H9 (cell line): ENCODE data around the gene GNB4. TPM values are rescaled to one million over a fixed set of nuclear protein-coding genes. Genes with fewer than 3 reads are reported as not detected.

ENCODE experiments used
- DNase-seq: peaks from one replicate; pipeline ENCODE4 v3.0.0-alpha.2; 2017
- H2AFZ ChIP-seq: one replicate; pipeline ENCODE4 v1.6.1; 2013; ENCODE audit warnings: mild to moderate bottlenecking, low read length, control low read depth, moderate library complexity
- H2AK5ac ChIP-seq: 2 replicates; pipeline ENCODE4 v1.6.1; 2013; ENCODE audit warnings: low read length, control low read depth, mixed read lengths; ENCODE audit not compliant: insufficient read length
- H2BK120ac ChIP-seq: one replicate; pipeline ENCODE4 v1.6.1; 2013; ENCODE audit warnings: low read depth, mild to moderate bottlenecking, low read length, control low read depth, inconsistent platforms; ENCODE audit not compliant: poor library complexity, severe bottlenecking
- H2BK12ac ChIP-seq: 2 replicates; pipeline ENCODE4 v1.6.1; 2013; ENCODE audit warnings: low read length, control low read depth, mixed read lengths, low read depth; ENCODE audit not compliant: insufficient read length
- H2BK15ac ChIP-seq: 2 replicates; pipeline ENCODE4 v1.6.1; 2013; ENCODE audit warnings: low read depth, low read length, control low read depth
- H2BK20ac ChIP-seq: one replicate; pipeline ENCODE4 v1.6.1; 2013; ENCODE audit warnings: low read depth, mild to moderate bottlenecking, low read length, control low read depth, inconsistent platforms; ENCODE audit not compliant: poor library complexity, severe bottlenecking
- H2BK5ac ChIP-seq: 2 replicates; pipeline ENCODE4 v1.6.1; 2013; ENCODE audit warnings: low read length, control low read depth, mixed read lengths; ENCODE audit not compliant: insufficient read length
- H3K14ac ChIP-seq: 2 replicates; pipeline ENCODE4 v1.6.1; 2013; ENCODE audit warnings: low read length, control low read depth; ENCODE audit not compliant: insufficient read depth
- H3K18ac ChIP-seq: 2 replicates; pipeline ENCODE4 v1.6.1; 2013; ENCODE audit warnings: low read depth, mild to moderate bottlenecking, mixed read lengths, low read length, control low read depth; ENCODE audit not compliant: insufficient read length
- H3K23ac ChIP-seq: 2 replicates; pipeline ENCODE4 v1.6.1; 2013; ENCODE audit warnings: low read length, control low read depth, mixed read lengths, low read depth; ENCODE audit not compliant: insufficient read length
- H3K23me2 ChIP-seq: 2 replicates; pipeline ENCODE4 v1.6.1; 2013; ENCODE audit warnings: low read depth, mild to moderate bottlenecking, mixed read lengths, low read length, control low read depth; ENCODE audit not compliant: insufficient read length, poor library complexity, severe bottlenecking
- H3K27ac ChIP-seq: 2 replicates; pipeline ENCODE4 v1.5.1; 2013; ENCODE audit warnings: low read length, control low read depth, mixed read lengths, low read depth; ENCODE audit not compliant: insufficient read length
- H3K27me3 ChIP-seq: 2 replicates; pipeline ENCODE4 v1.6.1; 2013; ENCODE audit warnings: low read length, control low read depth, inconsistent platforms; ENCODE audit not compliant: insufficient read depth
- H3K4ac ChIP-seq: 2 replicates; pipeline ENCODE4 v1.6.1; 2013; ENCODE audit warnings: low read depth, mild to moderate bottlenecking, control low read depth, inconsistent platforms, low read length, moderate library complexity
- H3K4me1 ChIP-seq: 2 replicates; pipeline ENCODE4 v1.6.1; 2013; ENCODE audit warnings: low read length, control low read depth, inconsistent platforms; ENCODE audit not compliant: insufficient read depth
- H3K4me2 ChIP-seq: 2 replicates; pipeline ENCODE4 v1.6.1; 2013; ENCODE audit warnings: low read length, control low read depth, mixed read lengths; ENCODE audit not compliant: insufficient read length, insufficient read depth
- H3K56ac ChIP-seq: 2 replicates; pipeline ENCODE4 v1.6.1; 2013; ENCODE audit warnings: low read depth, mild to moderate bottlenecking, mixed read lengths, low read length, control low read depth; ENCODE audit not compliant: insufficient read length
- H3K79me1 ChIP-seq: 2 replicates; pipeline ENCODE4 v1.6.1; 2013; ENCODE audit warnings: low read depth, mild to moderate bottlenecking, moderate library complexity, low read length, control low read depth, inconsistent platforms; ENCODE audit not compliant: insufficient read depth, poor library complexity, severe bottlenecking
- H3K79me2 ChIP-seq: 2 replicates; pipeline ENCODE4 v1.6.1; 2013; ENCODE audit warnings: low read length, control low read depth, inconsistent platforms; ENCODE audit not compliant: insufficient read depth
- H3K9ac ChIP-seq: 2 replicates; pipeline ENCODE4 v1.6.1; 2013; ENCODE audit warnings: low read length, control low read depth, mixed read lengths; ENCODE audit not compliant: insufficient read length; ENCODE audit errors: extremely low read depth
- H3K9me3 ChIP-seq: one replicate; pipeline ENCODE4 v1.6.1; 2013; ENCODE audit warnings: low read depth, low read length, inconsistent platforms; ENCODE audit not compliant: control insufficient read depth
- H3T11ph ChIP-seq: one replicate; pipeline ENCODE4 v1.6.1; 2013; ENCODE audit warnings: mild to moderate bottlenecking, low read length, control low read depth, inconsistent platforms
- H4K20me1 ChIP-seq: one replicate; pipeline ENCODE4 v1.6.1; 2013; ENCODE audit not compliant: control insufficient read depth, insufficient read length, insufficient read depth
- H4K5ac ChIP-seq: 2 replicates; pipeline ENCODE4 v1.6.1; 2013; ENCODE audit warnings: low read depth, mild to moderate bottlenecking, mixed read lengths, low read length, control low read depth; ENCODE audit not compliant: insufficient read length
- H4K8ac ChIP-seq: replicated peaks from 2 replicates; pipeline ENCODE4 v1.6.1; 2013; ENCODE audit warnings: low read length, control low read depth, mixed read lengths, low read depth; ENCODE audit not compliant: insufficient read length
- H4K91ac ChIP-seq: 2 replicates; pipeline ENCODE4 v1.6.1; 2013; ENCODE audit warnings: low read depth, mild to moderate bottlenecking, moderate library complexity, mixed read lengths, low read length, control low read depth; ENCODE audit not compliant: insufficient read length
- H3K27ac Mint-ChIP-seq, 3 experiments: 2 replicates in 2 of 3; 3 replicates in 1 of 3; pipeline ENCODE4 v1.8.0; 2020 to 2021; ENCODE audit warnings: mixed read lengths in 3 of 3, mild to moderate bottlenecking in 1 of 3, moderate library complexity in 1 of 3
- H3K27me3 Mint-ChIP-seq: 2 replicates; pipeline ENCODE4 v1.8.0; 2021; ENCODE audit warnings: low read depth, mild to moderate bottlenecking, moderate library complexity, mixed read lengths
- H3K36me3 Mint-ChIP-seq, 3 experiments: 2 replicates in 2 of 3; 3 replicates in 1 of 3; pipeline ENCODE4 v1.8.0; 2020 to 2021; ENCODE audit warnings: low read depth in 3 of 3, mixed read lengths in 3 of 3; ENCODE audit not compliant: insufficient read depth in 1 of 3
- H3K4me1 Mint-ChIP-seq, 2 experiments: 2 replicates each; pipeline ENCODE4 v1.8.0; 2020; ENCODE audit warnings: mixed read lengths in 2 of 2
- H3K4me3 Mint-ChIP-seq, 2 experiments: 2 replicates in 1 of 2; 3 replicates in 1 of 2; pipeline ENCODE4 v1.8.0; 2020 to 2021; ENCODE audit warnings: mild to moderate bottlenecking in 2 of 2, mixed read lengths in 2 of 2, moderate library complexity in 1 of 2
- H3K9me3 Mint-ChIP-seq, 2 experiments: 2 replicates in 1 of 2; 3 replicates in 1 of 2; pipeline ENCODE4 v1.8.0; 2020; ENCODE audit warnings: mild to moderate bottlenecking in 2 of 2, mixed read lengths in 2 of 2, moderate library complexity in 1 of 2
- CTCF ChIP-seq: fragments of 200-600 bp; sonication (generic); conservative IDR thresholded peaks from 3 replicates; pipeline ENCODE4 v1.8.0; 2021; ENCODE audit warnings: antibody characterized with exemption, mild to moderate bottlenecking
- whole genome bisulfite sequencing: extraction: QIAGEN DNeasy Blood & Tissue Kit; methylation state at CpG from one replicate; pipeline ENCODE4 v1.1.7; 2013; ENCODE audit warnings: missing lambda C conversion rate, low lambda C conversion rate, mixed read lengths; ENCODE audit not compliant: insufficient read length; ENCODE audit errors: extremely low coverage; 5-methylcytosine and 5-hydroxymethylcytosine counted together
- total RNA-seq: library from RNA; stranded (reverse); gene quantifications from 2 replicates; pipeline ENCODE4 v1.2.1, GENCODE V29; 2021

The GNB4 gene
- total RNA-seq, 1 experiment from 2014 or later, result 25.0 TPM

- no peak overlapping the region for H2BK20ac ChIP-seq
- no peak overlapping the region for H3K18ac ChIP-seq
- Mint-ChIP-seq H3K36me3 (no peaks in the 10 kb centered on the region; a peak in 2 of 7 replicates), H3K27me3 (peaks cover 9% of the 10 kb centered on the region), H3K4me3 (no peak overlapping the region), H3K9me3 (no peaks in the 10 kb centered on the region), H3K27ac (no peak overlapping the region; a peak in 1 of 7 replicates), H3K4me1 (peaks cover 20 to 26% of the 10 kb centered on the region in 2 experiments)
- H3K4me1 ChIP-seq, result peaks cover 2% of the 10 kb centered on the region; the same call in 1 of the 2 replicates
- no peak overlapping the region for H4K91ac ChIP-seq
- no peak overlapping the region for H3K23ac ChIP-seq
- no peak overlapping the region for H3K9ac ChIP-seq
- no peak overlapping the region for H3K14ac ChIP-seq
- no peak overlapping the region for H3K27ac ChIP-seq
- H3T11ph ChIP-seq, result no peak overlapping the region
- no peak overlapping the region for H3K4me2 ChIP-seq
- no peak overlapping the region for H2BK12ac ChIP-seq
- H4K5ac ChIP-seq, result no peak overlapping the region
- peaks cover 7% of the 10 kb centered on the region for H3K23me2 ChIP-seq
- H3K56ac ChIP-seq, result no peak overlapping the region
- no peaks in the 10 kb centered on the region for H4K20me1 ChIP-seq
- H3K9me3 ChIP-seq, result no peaks in the 10 kb centered on the region
- no peak overlapping the region for H2AFZ ChIP-seq
- no peak for TF ChIP-seq CTCF
- no peak for DNase-seq
- no CpG with 5 or more reads among the region's 6 CpGs for WGBS
- no peak overlapping the region for H2AK5ac ChIP-seq
- H2BK5ac ChIP-seq, result no peak overlapping the region
- H3K27me3 ChIP-seq, result no peaks in the 10 kb centered on the region; the same call in 1 of the 2 replicates
- H2BK120ac ChIP-seq, result no peak overlapping the region
- peaks cover 2% of the 10 kb centered on the region; the same call in 1 of the 2 replicates for H3K79me2 ChIP-seq
- no peak overlapping the region for H4K8ac ChIP-seq
- no peak overlapping the region for H2BK15ac ChIP-seq
- no peak overlapping the region for H3K4ac ChIP-seq
- H3K79me1 ChIP-seq, result no peaks in the 10 kb centered on the region
Measured at GRCh38 chr3:179447251-179447650, 4.0 kb downstream of the GNB4 start.
